ENCODE measurements around the gene LPP. TPM values are rescaled to one million over a fixed set of nuclear protein-coding genes. Genes with fewer than 3 reads are reported as not detected.
A peak's percentile ranks its signal among the peaks of the same experiment; 100 is the strongest.

LPP gene
- total RNA-seq, 1 donor from 2014 or later: 109 TPM

DNA sequence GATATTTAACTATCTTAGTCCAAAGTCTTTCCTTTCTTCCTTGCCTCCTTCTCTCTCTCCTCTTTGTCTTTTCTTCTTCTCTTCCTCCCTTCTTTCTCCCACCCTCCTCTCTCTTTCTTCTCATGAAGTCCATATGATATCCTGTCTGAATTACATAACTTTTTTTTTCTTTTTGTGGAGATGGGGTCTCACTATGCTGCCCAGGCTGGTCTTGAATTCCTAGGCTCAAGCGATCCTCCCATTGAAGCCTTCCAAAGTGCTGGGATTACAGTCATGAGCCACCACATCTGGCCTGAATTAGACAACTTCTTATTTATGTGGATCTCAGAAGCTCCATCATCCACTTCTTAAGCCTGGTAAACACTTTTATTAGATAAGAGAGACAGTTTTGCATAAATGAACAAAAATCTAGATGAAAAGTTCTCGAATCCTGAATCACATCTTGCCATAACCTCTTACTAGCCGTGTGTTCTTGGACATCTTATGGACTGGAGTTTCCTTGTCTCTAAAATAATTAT is 206.5 kb downstream of the LPP start:
- ATAC-seq (no peak), DNase-seq (no peak)
- intact Hi-C loops (cut with micrococcal nuclease): no loop called here

DNA sequence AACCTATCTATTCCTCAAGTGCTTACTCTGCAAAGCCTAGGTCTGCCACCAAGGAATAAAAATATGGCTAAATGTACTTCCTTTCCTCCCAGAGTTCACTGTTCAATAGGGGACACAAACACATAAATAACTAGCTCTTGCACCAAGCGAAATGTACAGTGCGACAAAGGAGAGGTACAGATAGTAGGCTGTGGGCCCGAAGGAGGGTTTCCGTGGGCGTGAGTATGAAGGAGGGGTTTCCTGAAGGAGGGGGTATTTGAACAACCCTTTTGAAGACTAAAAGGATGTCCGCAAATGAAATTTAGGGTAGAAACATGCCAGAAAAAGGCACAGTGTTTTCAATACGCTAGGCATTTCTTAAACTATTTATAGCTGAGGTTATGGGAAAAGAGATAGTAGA is 207.9 kb downstream of the LPP start:
- no peak for DNase-seq
- ATAC-seq: no peak
- intact Hi-C loops (cut with micrococcal nuclease): no loop called here

DNA sequence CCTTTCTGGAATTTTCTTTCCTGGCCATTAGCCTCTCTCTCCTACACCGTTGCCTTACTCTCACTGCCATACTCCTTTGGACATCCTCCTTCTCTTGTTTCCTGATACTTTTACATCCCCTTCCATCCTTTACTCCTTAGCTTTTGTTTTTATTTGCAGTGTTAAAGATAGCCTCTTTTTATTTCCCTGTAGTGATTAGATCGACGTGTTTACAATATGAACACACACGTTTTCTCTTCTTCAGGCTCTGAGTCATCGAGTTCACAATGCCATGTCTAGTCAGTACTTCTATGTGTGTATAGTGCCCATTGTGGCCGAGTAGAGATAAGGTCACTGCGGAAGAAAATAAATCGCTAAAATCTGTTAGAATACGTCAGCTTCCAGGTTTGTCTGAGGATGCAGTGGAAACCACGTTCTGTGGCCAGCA is 208.5 kb downstream of the LPP start:
- DNase-seq: no peak
- intact Hi-C loops (cut with micrococcal nuclease): no loop called here
- ATAC-seq: no peak

DNA sequence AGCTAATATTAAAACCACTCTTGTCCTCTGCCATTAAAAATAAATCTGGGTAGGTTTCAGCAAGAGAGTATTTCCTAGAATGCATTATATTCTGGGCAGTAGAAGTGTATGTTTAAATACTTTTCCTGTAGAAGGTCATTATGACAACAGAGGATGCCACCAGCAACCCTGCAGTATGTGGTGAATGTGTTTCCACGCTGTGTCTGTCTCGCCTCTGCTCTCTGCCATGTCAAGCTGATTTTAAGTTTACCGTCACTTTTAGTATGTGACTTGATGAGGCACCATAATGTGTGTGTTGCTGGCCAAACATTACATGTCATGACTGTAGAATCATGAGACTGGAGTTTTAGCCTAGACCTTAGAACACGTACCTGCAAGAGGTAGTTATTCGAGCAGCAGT is 211.2 kb downstream of the LPP start:
- ATAC-seq (peak; percentile 28), DNase-seq (no peak)
- intact Hi-C loops (cut with micrococcal nuclease): no loop called here

DNA sequence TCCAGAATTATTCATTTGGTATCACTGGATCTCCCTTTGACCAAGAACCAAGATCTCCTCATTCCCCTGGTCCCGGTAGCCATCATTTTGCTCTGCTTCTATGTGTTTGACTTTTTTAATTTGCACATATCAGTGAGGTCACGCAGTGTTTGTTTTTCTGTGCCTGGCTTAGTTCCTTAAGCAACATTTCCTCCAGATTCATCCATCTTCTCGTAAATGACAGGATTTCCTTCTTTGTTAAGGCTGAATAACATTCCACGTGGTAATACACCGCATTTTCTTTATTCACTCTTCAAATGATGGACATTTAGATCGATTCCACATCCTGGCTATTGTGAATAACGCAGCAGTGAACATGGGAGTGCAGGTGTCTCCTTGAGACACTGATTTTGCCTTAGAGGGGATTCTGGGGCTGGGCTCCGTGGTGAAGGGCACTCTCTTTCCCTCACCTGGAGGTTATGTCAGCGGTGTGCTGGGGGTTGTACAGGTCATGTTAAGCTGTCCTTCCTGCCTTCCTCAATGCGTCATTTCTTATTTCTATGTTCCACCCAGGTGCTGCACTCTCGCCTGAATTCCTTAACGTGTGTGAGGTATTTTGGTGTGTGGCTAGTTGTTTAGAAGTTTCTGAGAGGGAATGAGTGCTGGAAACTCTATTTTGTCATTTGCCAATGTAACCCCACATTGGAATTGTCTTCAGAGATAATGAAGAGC is 212.2 kb downstream of the LPP start:
- ATAC-seq (no peak), DNase-seq (no peak)
- intact Hi-C loops (cut with micrococcal nuclease): no loop called here

DNA sequence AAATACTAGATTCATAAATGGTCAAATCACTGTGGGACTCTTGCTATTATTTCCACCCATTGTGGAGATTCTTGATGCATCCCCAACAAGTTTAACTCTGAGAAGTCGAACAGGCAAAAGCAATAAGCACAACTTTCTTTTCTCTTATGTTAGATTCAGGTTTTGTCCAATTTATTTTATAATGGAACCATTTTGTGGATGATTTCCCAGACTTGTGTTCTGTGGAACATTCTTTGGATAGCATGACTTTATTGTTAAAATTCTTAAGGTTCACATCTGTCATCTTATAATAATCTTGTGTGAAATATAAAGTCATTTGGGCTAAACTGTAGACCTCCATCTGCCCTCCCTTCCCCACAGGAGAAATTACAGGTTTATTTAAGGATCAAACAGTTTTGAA is 213.7 kb downstream of the LPP start:
- intact Hi-C loops (cut with micrococcal nuclease): no loop called here
- DNase-seq (no peak), ATAC-seq (no peak)

DNA sequence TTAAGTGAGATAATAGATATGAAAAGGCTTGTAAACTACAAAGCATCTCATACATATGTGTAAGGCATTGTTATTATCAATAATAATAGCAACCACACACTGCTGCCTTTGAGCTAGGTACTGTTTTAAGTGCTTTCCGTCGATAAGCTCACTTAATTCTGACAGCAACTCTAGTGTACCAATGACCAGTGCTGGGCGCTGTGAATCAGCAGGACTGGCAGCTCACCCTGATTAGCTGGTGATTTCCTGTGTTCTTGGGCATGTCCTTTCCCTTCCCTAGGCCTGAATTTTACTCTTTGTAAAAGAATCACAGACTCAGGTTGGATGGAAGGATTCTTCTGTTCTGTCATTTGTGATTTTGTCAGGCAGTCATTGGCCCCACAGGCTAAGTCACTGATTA is 215.6 kb downstream of the LPP start:
- ATAC-seq (peak; percentile 45), DNase-seq (no peak)
- intact Hi-C loops (cut with micrococcal nuclease): no loop called here

DNA sequence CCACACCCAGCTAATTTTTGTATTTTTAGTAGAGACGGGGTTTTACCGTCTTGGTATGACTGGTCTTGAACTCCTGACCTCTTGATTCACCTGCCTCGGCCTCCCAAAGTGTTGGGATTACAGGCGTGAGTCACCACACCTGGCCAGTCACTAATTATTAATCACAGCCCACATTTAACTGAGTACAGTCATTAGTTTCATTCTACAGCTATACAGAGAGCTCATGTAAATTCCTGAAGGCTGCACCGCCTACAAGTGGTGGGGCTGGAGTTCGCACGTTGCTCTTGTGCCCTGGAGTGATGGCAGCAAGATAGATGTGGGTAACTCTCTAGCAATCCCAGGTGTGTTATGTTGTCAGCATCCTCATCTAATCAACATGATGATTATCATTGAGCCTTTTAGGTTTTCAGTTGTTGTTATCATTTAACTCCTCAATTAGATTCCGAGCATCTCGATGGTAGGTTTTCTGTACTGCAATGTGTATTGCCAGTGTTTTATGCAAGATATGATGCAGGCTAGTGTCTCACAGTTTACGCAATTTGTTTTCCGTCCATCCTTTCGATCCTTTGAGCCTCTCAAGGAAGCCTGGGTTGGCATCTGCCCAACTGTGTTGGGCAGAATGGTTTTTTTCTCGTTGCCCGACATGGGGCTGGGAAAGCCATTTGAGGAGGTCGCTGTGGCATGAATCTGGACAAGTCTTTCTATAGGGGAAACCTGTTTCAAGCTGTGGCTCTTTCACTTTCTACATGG is 216.3 kb downstream of the LPP start:
- no peak for ATAC-seq
- intact Hi-C loops (cut with micrococcal nuclease): no loop called here
- no peak for DNase-seq

DNA sequence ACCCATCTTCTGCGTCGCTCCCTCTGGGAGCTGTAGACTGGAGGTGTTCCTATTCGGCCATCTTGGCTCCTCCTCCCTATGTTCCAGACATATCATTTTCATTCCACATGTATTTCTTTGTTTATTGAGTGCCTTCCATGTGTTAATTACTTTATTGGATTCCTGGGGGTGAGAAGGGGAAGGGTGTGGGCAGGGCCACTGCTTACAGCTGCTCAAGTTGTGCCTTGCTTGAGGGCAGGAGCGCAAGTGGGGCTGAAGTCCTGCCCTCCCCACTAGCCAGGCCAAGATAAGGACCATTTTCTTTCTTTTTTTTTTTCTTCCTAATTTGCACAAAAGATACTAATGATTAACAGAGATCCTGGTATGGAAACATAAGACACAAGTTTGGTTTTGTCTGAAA is 224.8 kb downstream of the LPP start:
- intact Hi-C loops (cut with micrococcal nuclease): no loop called here
- ATAC-seq (no peak), DNase-seq (no peak)

DNA sequence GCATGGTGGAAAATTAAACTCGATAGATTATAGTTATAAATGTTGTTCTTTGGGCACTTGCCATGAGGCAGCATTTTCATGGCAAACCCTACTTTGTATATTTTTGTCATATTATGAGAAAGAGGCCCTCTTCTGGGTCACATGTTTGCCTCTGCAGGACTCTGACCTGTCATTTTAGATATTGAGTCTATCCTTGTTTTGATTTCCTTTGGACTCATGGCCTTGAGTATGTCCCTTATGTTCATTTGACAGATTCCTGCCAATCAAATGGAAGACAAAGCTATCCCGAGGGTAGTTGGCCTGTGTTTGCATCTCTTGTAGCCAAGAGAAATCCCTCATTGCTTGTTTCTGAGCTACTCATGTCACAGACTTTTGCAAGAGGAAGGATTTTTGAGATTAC is 226.3 kb downstream of the LPP start:
- DNase-seq (no peak), ATAC-seq (no peak)
- intact Hi-C loops (cut with micrococcal nuclease): no loop called here

DNA sequence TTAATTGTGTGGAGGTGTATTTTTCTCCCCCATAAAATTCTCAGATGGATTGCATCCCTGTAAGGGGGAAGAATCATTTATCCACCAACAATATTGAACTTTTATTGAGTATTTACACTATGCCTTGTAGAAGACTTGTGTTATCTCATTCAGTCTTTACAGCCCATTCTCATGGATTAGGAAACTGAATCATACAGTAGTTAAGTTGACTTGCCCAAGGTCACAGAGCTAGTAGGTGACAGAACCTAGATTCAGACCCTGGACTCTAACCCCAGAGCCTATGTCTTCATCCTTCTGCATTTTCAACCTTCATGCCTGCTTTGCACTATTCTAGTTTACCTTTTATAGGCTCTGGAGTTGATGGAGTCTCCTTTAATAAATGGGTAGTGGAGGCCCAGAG is 226.8 kb downstream of the LPP start:
- DNase-seq (no peak), ATAC-seq (no peak)
- intact Hi-C loops (cut with micrococcal nuclease): no loop called here

DNA sequence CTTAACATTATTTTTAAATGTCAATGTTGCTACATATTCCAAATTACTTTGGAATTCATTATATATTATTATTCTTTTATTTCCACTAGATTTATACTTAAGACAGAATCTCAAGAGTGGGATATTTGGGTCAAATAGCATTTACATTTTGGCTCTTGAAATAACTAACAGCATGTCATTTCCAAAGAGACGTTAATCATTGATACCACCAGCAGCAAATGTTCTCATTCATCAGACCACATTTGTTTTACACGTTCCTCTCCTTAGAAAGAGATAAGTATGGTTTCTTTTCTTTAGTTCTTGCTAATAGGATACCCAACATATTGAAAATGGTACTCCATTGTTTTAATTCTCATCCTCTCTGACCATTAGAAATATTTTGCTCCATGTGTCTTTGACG is 229.8 kb downstream of the LPP start:
- intact Hi-C loops (cut with micrococcal nuclease): no loop called here
- DNase-seq: no peak

DNA sequence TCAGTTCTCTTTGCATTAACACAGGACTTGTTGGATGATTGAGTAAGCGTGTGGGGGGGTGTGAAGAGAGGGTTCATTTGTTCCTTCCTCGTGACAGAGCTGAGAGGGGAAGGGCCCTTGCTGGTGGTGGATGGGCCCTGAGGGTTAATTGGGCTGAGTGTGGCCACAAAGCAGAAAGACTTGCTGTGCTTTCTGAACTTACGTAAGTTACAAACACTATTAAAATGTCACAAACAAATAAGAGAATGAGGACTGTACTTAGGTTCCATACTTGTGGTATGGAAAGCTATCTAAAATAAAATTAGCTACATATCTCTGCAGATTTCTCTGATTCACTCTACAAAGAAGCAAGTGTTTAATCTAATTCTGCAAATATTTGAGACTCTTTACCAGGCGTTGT is 231.3 kb downstream of the LPP start:
- ATAC-seq (no peak), DNase-seq (no peak)
- intact Hi-C loops (cut with micrococcal nuclease): no loop called here

More for the DNA sequence above, 229.8 kb downstream of the LPP start:
- no peak for ATAC-seq

DNA sequence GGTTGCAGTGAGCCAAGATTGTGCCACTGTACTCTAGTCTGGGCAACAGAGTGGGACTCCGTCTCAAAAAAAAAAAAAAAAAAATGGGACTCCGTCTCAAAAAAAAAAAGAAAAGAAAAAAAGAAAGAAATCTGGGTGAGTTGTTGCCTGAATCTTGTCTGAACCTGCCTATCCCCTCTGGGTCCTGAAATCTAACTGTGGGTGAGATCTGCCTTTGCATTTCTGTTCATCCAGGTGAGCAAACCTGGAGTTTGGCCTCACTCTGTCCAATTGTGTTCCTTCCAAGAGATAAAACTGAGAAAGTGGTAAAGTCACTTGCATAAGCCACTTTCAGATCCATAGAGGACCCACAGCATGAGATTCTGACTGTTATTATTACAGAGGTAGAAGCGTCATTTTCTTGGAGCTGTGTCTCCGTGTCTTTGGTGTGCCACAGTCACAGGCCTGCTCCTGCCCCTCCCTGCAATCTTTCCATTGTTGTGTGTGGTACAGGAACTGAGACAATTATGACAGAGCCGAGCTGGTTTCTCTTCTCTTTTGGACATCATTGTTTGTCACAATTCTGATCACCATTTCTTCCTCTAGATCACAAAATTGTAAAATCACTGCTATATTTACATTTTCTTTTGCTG is 235.9 kb downstream of the LPP start:
- intact Hi-C loops (cut with micrococcal nuclease): no loop called here

DNA sequence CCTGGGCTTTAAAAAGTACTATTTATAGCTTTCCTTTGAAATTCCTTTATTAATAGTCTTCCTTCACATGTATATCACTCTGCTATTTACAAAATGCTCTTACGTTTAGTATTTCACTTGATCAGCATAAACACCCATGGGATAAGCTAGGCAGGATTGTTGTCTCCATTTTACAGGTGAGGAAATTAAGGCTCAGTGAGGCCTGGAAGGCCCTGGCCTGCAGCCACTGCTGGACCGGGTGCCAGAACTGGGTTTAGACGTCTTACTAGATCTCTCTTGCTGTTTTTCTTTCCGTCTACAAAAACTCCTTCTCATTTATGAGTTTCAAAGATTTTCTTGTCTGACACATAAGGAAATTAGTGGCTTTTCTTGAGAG is 236.4 kb downstream of the LPP start:
- ATAC-seq (peak; percentile 31), DNase-seq (peak; percentile 44)
- intact Hi-C loops (cut with micrococcal nuclease): no loop called here

More for the DNA sequence above, 235.9 kb downstream of the LPP start:
- DNase-seq: peak; percentile 38
- ATAC-seq: peak; percentile 88

DNA sequence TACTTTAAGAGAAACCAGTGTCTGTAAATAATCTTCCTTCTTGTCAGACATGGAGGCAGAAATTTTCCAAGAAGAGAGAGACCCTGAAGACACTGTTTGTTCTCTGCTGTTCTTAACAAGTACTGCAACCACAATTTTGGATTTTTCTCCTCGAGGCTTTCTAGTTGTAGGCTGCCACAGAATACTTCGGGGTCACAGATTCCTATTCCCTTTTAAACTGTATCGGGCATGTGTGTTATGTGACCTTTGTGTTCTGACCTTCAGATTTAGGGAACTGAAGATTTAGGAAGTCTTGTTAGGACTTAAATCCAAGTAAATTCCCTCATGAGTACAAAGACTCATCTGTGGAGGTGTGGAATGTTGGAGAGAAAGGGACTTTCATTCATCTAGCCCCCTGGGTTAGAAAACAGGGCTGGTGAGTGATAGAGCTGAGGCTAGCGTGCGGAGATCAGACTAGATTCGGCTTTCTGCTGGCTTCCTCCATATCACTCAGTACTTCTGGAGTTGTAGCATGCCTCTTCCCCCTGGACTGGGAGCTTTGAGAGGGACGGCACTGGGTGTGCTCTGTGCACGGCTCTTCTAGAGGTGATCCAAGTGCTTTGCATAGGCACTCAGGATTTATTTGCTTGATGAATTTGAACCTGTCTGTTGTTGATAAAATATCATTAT is 237.0 kb downstream of the LPP start:
- intact Hi-C loops (cut with micrococcal nuclease): no loop called here
- no peak for DNase-seq

DNA sequence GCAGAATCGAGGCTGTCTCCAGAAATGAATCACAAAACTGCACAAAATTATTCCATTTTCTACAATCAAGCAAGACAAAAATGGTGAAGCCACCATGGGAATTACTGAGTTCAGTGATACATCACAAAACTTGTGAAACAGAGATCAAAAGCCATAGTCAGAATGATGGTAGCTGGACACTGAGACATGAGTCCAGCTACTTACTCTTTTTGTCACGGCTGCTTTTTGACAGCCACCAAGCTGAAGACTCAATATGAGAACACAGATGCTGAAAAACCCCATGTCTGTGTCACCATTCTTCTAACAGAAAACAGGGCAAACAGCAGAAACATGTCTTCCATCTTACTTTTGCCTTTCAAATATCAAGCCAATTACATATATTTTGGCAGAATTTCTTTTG is 237.6 kb downstream of the LPP start:
- ATAC-seq (no peak), DNase-seq (no peak)
- intact Hi-C loops (cut with micrococcal nuclease): no loop called here

More for the DNA sequence above, 237.0 kb downstream of the LPP start:
- peak; percentile 80 for ATAC-seq

DNA sequence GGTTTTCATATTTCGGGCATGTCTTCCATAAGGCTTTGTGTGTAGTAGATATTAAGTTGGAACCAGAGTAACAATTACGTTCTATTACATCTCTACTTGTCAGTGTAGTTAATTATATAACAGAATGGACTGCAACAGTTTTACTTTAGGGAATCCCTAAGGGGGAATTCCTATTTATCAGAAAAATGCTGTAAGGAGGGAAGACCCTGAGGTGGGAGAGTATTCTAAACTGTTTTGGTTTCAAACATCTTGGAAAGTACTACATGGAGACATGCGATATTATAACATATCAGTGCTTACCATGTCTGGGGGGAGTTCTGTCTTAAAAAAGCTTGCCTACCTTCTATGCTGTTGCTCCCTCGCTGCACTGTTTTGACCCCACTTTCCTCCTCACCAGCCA is 238.1 kb downstream of the LPP start:
- ATAC-seq (no peak), DNase-seq (no peak)
- intact Hi-C loops (cut with micrococcal nuclease): no loop called here

DNA sequence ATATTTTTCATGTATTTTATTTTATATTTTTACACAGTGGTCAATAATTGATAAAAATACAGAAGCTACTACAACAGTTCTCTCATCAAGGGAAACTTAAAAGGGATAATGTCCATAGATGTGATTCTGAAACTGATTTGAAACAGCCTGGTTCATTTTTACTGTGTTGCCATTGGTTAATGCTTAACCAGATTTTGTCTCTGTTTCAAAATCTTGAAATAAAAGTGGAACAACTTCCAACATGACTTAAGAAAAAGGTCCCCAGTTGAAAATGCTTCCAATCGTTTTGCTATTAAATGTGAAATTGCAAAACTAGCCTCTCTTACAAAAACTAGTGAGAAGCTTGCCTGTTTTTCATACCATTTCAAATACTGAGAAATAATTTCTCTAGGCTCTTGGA is 240.7 kb downstream of the LPP start:
- DNase-seq (no peak), ATAC-seq (no peak)
- intact Hi-C loops (cut with micrococcal nuclease): no loop called here

DNA sequence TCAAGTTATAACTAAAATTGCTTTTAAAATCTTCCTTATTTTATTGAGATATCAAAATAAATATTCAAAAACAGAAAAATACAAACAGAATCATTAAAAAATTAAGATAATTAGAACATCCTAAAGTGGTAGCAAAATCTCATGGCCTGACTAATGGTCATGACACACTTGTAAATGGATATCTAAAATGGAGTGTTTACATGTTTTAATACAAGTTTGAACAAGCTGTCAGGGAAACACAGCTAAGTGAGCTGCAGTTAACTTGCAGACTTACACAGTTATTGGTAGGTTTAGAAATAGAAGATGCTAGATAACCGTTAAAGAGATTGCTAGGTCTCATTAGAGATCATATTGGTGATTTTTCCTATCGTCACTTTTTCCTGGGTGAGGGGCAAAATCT is 242.3 kb downstream of the LPP start:
- ATAC-seq (no peak), DNase-seq (no peak)
- intact Hi-C loops (cut with micrococcal nuclease): no loop called here

All from left ventricle myocardium superior (tissue), 1 donor.